Cerebellar nuclear complex (tissue), 1 donor: ENCODE results near the gene GFRA3.

Source experiments
- DNase-seq, 2 experiments: peaks; one replicate each; lab custom pipeline; 2025; lab: John Stamatoyannopoulos, UW

Gene GFRA3

GRCh38 chr5:138246822-138247221 lies 27.6 kb downstream of the GFRA3 start:
- no peak for DNase-seq

DNA sequence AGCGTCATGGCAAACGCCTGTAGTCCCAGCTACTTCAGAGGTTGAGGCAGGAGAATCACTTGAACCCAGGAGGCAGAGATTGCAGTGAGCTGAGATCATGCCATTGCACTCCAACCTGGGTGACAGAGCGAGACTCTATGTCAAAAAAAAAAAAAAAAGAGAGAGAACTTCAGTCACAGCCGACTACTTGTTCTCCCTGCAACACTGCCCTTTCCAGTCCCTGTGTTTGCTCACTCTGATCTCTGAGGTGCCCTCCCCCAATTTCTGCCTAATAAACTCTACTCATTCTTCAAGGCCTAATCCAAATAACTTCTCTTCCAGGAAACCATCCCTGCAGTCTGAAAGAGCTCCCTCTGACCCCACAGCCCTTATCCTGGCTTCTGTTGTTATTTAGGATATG lies 28.1 kb downstream of the GFRA3 start:
- no peak for DNase-seq

DNA sequence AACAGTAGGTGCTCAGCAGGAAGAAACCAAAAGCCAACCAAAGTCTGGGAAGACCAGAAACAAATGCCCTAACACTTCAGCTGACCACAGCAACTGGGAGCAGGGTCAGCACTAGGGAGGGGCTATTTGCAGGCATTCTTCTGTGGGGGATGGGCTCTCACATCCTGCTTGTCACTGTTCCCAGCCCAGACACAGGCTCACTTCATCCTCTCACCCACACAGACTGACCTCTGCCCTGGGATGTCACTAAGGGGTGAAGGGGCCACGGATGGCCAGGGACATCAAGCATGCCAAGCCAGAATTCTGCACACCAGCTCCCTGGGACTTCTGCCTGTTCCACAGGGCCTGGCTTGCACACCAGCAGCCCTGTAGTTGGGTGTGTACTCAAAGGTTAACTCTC lies 28.7 kb downstream of the GFRA3 start:
- DNase-seq = no peak

- DNase-seq = no peak
Measured at GRCh38 chr5:138243794-138244193, 30.6 kb downstream of the GFRA3 start.

GRCh38 chr5:138241688-138242571 lies 32.5 kb downstream of the GFRA3 start:
- no peak for DNase-seq

DNA sequence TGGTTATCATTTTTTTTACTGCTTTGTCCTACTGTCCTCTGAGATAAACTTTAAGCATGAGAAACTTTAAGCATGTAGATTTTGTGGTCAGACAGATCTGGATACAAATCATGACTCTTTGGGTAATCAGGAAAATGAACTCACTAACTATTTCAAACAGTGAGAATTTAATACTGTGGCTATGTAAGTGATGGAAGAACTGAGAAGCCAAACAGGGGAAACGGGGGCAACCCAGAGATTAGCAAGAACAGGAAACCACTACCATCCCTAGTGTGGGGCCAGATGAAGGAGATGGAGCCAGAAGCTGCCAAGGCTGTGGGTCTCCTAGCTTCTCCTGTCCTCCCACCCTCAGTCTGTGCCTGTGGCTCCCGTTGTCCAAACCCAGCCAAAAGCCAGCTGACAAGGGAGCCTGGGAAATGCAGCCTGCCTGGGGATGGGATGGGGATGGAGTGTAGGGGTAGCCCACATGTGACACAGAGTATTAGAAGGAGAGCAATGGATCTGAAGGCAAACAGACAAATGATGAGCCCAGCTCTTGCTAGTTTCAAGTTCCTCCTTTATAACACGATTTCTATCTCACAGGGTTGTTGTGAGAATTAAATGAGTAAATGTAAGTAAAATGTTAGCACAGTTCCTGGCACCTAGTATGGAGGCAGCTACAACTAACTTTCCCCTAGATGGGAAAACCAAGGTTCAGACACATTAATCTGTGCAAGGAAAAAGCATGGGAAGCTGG lies 33.6 kb downstream of the GFRA3 start:
- DNase-seq = no peak

- no peak for DNase-seq
Measured at GRCh38 chr5:138238034-138238433, 36.4 kb downstream of the GFRA3 start.

GRCh38 chr5:138234651-138235050 lies 39.8 kb downstream of the GFRA3 start:
- DNase-seq = no peak

DNA sequence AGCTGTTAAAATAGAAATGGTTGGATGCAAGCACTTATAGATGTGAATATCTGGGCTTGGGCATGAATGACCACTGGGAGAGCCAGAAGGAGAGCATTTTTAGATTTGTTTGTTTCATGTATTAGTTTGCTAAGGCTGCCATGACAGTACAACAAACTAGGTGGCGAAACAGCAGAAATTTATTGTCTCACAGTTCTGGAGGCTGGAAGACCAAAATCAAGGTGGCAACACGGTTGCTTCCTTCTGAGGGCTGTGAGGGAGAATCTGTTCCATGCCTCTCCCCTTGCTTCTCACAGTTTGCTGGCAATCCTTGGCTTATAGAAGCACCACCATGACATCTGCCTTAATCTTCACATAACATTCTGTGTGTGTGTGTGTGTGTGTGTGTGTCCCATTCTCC lies 41.1 kb downstream of the GFRA3 start:
- no peak for DNase-seq

GRCh38 chr5:138230981-138231589 lies 43.3 kb downstream of the GFRA3 start:
- DNase-seq = no peak

DNA sequence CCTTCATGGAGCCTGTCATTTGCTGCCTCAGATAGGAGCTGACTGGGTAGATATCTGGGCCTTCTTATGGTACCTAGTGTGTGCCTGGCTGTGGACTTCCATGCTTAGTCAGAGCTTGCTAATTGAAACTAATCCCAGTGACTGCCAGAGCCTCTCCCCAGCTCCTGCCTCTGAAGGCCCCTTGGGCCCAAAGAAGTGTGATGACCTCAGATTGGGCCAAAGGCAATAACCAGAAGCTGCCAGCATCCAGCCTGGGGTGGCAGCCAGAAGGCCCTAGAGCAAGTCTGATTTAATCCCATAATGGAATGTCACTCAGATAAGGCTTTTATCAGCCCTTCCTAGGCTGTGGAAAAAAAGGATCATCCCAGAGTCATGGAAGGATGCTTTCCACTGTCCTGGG lies 44.2 kb downstream of the GFRA3 start:
- DNase-seq = no peak

GRCh38 chr5:138229387-138229786 lies 45.0 kb downstream of the GFRA3 start:
- DNase-seq = no peak

GRCh38 chr5:138226910-138227309 lies 47.5 kb downstream of the GFRA3 start:
- no peak for DNase-seq

DNA sequence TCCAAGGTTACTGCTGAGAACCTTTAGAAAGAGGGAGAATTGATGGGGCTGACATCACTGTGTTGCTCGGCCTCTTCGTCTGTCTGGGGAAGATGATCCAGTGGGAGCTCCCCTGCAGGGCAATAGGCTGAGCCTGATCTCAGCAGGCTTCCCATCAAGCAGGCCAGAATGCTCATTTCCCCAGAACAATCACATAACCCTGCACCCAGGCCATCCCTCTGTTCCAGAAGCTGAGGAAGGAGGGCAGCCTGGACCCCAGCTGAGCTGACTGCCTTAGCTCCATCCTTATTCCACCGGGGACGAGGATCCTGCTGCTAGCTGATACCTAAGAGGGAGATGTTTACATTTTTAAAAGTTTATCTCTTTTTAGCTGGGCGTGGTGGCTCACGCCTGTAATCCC lies 49.7 kb downstream of the GFRA3 start:
- DNase-seq = no peak

DNA sequence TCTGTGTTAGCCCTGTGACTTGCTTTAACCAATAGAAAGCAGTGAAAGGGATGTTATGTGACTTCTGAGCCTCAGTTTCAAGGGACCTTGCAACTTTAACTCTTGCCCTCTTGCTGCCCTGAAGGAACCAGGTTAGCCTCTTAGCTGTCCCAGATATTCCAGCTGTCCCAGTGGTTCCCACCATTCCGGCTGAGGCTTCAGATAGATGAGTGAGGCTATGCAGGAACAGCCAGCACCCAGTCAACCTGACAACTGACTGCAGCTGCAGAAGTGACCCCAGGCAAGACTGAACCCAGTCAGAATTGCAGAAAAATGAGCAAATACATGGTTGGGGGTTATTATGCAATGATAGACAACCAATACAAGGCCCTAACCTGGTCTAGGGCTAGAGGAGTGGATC lies 50.9 kb downstream of the GFRA3 start:
- no peak for DNase-seq

- DNase-seq = no peak
Measured at GRCh38 chr5:138216799-138217198, 57.6 kb downstream of the GFRA3 start.

- DNase-seq = peak; percentile 66 to 85
Measured at GRCh38 chr5:138213161-138214029, 61.0 kb downstream of the GFRA3 start, which contains the start of gene CDC23. Gene CDC23 (minus strand): TSS chr5:138213323. CDS start chr5:138213312, 11 bp downstream.

- DNase-seq = no peak
Measured at GRCh38 chr5:138212828-138213160, 61.6 kb downstream of the GFRA3 start.

- no peak for DNase-seq
Measured at GRCh38 chr5:138210985-138211384, 63.4 kb downstream of the GFRA3 start.
